Osteoblast (primary cell): ENCODE data around the gene SLC46A2. TPM values are rescaled to one million over a fixed set of nuclear protein-coding genes. Genes with fewer than 3 reads are reported as not detected.

Source experiments
- DNase-seq: peaks from one replicate; pipeline ENCODE4 v3.0.0; 2011; ENCODE audit warnings: low spot score, mixed read lengths; ENCODE audit not compliant: insufficient read length; ENCODE audit errors: missing footprints
- H2AFZ ChIP-seq: 2 replicates; pipeline ENCODE4 v1.6.0; 2011; ENCODE audit warnings: mild to moderate bottlenecking, low read length
- H3K27ac ChIP-seq: 2 replicates; pipeline ENCODE4 v1.5.1; 2011; ENCODE audit warnings: mild to moderate bottlenecking, low read depth, low read length, moderate library complexity
- H3K27me3 ChIP-seq: 2 replicates; pipeline ENCODE4 v1.6.0; 2012; ENCODE audit warnings: mild to moderate bottlenecking, control low read depth, inconsistent platforms, low read length, moderate library complexity; ENCODE audit not compliant: insufficient read depth
- H3K36me3 ChIP-seq: 2 replicates; pipeline ENCODE4 v1.5.1; 2011; ENCODE audit warnings: mild to moderate bottlenecking, low read length, control low read depth, moderate library complexity; ENCODE audit not compliant: insufficient read depth
- H3K4me1 ChIP-seq: 2 replicates; pipeline ENCODE4 v1.5.1; 2011; ENCODE audit warnings: mild to moderate bottlenecking, low read length, control low read depth, moderate library complexity; ENCODE audit not compliant: insufficient read depth
- H3K4me2 ChIP-seq: 2 replicates; pipeline ENCODE4 v1.6.0; 2011; ENCODE audit warnings: mild to moderate bottlenecking, low read length; ENCODE audit not compliant: insufficient read depth
- H3K4me3 ChIP-seq: fragments of 200-600 bp; sonication (generic); 3 replicates; pipeline ENCODE4 v1.5.1; 2012; ENCODE audit warnings: mild to moderate bottlenecking, low read length, inconsistent platforms; ENCODE audit not compliant: insufficient read depth
- H3K79me2 ChIP-seq: 2 replicates; pipeline ENCODE4 v1.6.0; 2012; ENCODE audit warnings: mild to moderate bottlenecking, low read length, control low read depth, inconsistent platforms; ENCODE audit not compliant: insufficient read depth
- H3K9me3 ChIP-seq: 2 replicates; pipeline ENCODE4 v1.5.1; 2011; ENCODE audit warnings: low read depth, low read length, control low read depth
- H4K20me1 ChIP-seq: 2 replicates; pipeline ENCODE4 v1.6.0; 2012; ENCODE audit warnings: mild to moderate bottlenecking, low read length, control low read depth; ENCODE audit not compliant: insufficient read depth
- total RNA-seq: library from RNA; depleted of rRNA; stranded (reverse); fragments of >200 nt; gene quantifications from 2 replicates; pipeline ENCODE4 v1.2.3, GENCODE V29; 2012
- TF ChIP-seq, protein P1 (sequence below): IDR thresholded peaks from 2 replicates; pipeline ENCODE4 v1.5.1; 2011; ENCODE audit warnings: mild to moderate bottlenecking, low read depth, low read length, moderate library complexity; ENCODE audit errors: extremely low read depth

SLC46A2 gene
- total RNA-seq, 1 donor, result under 0.01 TPM

- H3K27ac ChIP-seq, result no peak overlapping the region
These were observed 58.7 kb downstream of the SLC46A2 start for GRCh38 chr9:112831969-112832368.

DNA sequence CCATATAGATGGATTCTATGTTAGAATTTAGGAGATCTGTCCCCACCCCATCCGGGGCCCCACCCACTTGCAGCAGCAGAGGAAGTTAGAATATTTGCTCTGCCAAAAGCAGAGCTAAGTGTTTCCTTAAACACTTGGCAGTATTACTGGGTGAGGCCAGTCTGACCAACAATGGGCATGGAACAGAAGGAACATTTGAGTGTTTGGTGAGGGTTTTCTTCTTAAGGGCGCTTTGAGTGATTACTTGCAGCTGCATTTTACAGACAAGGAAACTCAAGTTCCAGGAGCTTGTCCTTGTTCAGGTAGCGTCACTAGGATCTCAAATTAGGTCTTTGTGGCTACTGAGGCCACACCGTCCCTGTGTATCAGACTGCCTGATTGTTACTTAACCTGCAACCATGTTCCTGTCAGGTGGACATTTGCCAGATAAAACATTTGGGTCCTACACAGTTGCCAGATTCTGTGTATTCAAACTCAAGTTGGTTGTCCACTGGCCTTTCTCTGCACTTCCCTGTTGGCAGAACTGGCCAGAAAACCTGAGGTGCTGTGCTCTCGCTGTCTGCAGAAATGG is 59.3 kb downstream of the SLC46A2 start:
- Histone ChIP-seq H3K4me1 (peaks cover 5% of the 10 kb centered on the region), H3K9me3 (no peaks in the 10 kb centered on the region), H3K4me2 (no peak overlapping the region), H4K20me1 (peaks cover 4% of the 10 kb centered on the region), H3K27ac (no peak overlapping the region), H3K27me3 (no peaks in the 10 kb centered on the region), H3K79me2 (no peaks in the 10 kb centered on the region), H3K36me3 (peaks cover 3% of the 10 kb centered on the region), H2AFZ (no peak overlapping the region), H3K4me3 (no peak overlapping the region)
- TF ChIP-seq, protein P1, sequence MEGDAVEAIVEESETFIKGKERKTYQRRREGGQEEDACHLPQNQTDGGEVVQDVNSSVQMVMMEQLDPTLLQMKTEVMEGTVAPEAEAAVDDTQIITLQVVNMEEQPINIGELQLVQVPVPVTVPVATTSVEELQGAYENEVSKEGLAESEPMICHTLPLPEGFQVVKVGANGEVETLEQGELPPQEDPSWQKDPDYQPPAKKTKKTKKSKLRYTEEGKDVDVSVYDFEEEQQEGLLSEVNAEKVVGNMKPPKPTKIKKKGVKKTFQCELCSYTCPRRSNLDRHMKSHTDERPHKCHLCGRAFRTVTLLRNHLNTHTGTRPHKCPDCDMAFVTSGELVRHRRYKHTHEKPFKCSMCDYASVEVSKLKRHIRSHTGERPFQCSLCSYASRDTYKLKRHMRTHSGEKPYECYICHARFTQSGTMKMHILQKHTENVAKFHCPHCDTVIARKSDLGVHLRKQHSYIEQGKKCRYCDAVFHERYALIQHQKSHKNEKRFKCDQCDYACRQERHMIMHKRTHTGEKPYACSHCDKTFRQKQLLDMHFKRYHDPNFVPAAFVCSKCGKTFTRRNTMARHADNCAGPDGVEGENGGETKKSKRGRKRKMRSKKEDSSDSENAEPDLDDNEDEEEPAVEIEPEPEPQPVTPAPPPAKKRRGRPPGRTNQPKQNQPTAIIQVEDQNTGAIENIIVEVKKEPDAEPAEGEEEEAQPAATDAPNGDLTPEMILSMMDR, result no peak
- DNase-seq, result no peak

More at GRCh38 chr9:112831969-112832368, 58.7 kb downstream of the SLC46A2 start:
- Histone ChIP-seq H2AFZ (no peak overlapping the region), H3K79me2 (no peaks in the 10 kb centered on the region), H4K20me1 (peaks cover 4% of the 10 kb centered on the region), H3K4me1 (peaks cover 5% of the 10 kb centered on the region), H3K4me2 (no peak overlapping the region), H3K27me3 (no peaks in the 10 kb centered on the region), H3K4me3 (no peak overlapping the region), H3K9me3 (no peaks in the 10 kb centered on the region), H3K36me3 (peaks cover 5% of the 10 kb centered on the region)
- TF ChIP-seq, protein P1, result no peak
- DNase-seq, result no peak

Other genes starting within 250 kb of the SLC46A2 start
- 15.6 and 16.8 TPM in 2 replicates for gene INIP, start 172.8 kb downstream of the SLC46A2 start, total RNA-seq
- 38.7 and 41.5 TPM in 2 replicates for gene SNX30, start 140.1 kb downstream of the SLC46A2 start, total RNA-seq
- 7.2 and 7.7 TPM in 2 replicates for gene ZNF883, start 121.3 kb upstream of the SLC46A2 start, total RNA-seq
- gene ZFP37, start 165.8 kb upstream of the SLC46A2 start, total RNA-seq, result 3.2 and 3.3 TPM in 2 replicates